NCI-H2196 treated with DMSO at 0.1 percent for 48 hours (cell line): ENCODE results near the gene HBG1.

Experiments
- DNase-seq: peaks from one replicate; lab custom pipeline; 2025; ENCODE audit not compliant: unreplicated experiment; lab: John Stamatoyannopoulos, UW

HBG1 gene

DNA sequence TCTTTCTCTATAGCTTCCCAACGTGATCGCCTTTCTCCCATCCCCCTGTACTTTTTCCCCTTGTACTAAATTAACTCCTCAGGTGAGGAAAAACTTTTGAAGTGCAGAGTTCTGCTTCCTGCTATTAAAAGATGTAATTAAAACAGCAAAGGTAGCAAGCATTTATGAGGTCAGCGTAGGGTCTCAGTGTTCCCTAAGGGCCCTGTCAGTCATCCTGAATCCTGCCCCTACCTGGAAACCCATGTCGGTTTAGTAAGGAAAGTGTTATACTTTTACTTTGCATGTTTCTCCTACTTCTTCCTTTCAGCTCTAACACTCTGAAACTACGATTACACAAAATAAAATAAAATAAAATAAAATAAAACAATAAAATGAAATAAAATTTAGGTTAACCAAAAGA is 21.5 kb downstream of the HBG1 start:
- DNase-seq: no peak

DNA sequence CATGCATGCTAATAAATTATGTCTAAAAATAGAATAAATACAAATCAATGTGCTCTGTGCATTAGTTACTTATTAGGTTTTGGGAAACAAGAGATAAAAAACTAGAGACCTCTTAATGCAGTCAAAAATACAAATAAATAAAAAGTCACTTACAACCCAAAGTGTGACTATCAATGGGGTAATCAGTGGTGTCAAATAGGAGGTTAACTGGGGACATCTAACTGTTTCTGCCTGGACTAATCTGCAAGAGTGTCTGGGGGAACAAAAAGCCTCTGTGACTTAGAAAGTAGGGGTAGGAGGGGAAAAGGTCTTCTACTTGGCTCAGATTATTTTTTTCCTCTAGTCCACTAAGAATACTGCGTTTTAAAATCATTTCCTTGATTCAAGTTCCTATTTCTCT is 22.0 kb downstream of the HBG1 start:
- no peak for DNase-seq

DNA sequence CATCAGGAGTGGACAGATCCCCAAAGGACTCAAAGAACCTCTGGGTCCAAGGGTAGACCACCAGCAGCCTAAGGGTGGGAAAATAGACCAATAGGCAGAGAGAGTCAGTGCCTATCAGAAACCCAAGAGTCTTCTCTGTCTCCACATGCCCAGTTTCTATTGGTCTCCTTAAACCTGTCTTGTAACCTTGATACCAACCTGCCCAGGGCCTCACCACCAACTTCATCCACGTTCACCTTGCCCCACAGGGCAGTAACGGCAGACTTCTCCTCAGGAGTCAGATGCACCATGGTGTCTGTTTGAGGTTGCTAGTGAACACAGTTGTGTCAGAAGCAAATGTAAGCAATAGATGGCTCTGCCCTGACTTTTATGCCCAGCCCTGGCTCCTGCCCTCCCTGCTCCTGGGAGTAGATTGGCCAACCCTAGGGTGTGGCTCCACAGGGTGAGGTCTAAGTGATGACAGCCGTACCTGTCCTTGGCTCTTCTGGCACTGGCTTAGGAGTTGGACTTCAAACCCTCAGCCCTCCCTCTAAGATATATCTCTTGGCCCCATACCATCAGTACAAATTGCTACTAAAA is 22.8 kb downstream of the HBG1 start, which contains the start of gene HBB:
HBB (minus strand) TSS at position 340 of the 579 bp plus-strand sequence; CDS start at position 290, 50 bp downstream.
- DNase-seq: no peak

DNA sequence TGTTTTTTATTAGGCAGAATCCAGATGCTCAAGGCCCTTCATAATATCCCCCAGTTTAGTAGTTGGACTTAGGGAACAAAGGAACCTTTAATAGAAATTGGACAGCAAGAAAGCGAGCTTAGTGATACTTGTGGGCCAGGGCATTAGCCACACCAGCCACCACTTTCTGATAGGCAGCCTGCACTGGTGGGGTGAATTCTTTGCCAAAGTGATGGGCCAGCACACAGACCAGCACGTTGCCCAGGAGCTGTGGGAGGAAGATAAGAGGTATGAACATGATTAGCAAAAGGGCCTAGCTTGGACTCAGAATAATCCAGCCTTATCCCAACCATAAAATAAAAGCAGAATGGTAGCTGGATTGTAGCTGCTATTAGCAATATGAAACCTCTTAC is 24.2 kb downstream of the HBG1 start:
- no peak for DNase-seq

DNA sequence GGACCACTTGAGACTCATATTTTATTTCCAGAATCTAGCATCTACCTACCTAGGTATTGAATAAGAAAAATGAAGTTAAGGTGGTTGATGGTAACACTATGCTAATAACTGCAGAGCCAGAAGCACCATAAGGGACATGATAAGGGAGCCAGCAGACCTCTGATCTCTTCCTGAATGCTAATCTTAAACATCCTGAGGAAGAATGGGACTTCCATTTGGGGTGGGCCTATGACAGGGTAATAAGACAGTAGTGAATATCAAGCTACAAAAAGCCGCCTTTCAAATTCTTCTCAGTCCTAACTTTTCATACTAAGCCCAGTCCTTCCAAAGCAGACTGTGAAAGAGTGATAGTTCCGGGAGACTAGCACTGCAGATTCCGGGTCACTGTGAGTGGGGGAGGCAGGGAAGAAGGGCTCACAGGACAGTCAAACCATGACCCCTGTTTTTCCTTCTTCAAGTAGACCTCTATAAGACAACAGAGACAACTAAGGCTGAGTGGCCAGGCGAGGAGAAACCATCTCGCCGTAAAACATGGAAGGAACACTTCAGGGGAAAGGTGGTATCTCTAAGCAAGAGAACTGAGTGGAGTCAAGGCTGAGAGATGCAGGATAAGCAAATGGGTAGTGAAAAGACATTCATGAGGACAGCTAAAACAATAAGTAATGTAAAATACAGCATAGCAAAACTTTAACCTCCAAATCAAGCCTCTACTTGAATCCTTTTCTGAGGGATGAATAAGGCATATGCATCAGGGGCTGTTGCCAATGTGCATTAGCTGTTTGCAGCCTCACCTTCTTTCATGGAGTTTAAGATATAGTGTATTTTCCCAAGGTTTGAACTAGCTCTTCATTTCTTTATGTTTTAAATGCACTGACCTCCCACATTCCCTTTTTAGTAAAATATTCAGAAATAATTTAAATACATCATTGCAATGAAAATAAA is 24.8 kb downstream of the HBG1 start:
- no peak for DNase-seq

DNA sequence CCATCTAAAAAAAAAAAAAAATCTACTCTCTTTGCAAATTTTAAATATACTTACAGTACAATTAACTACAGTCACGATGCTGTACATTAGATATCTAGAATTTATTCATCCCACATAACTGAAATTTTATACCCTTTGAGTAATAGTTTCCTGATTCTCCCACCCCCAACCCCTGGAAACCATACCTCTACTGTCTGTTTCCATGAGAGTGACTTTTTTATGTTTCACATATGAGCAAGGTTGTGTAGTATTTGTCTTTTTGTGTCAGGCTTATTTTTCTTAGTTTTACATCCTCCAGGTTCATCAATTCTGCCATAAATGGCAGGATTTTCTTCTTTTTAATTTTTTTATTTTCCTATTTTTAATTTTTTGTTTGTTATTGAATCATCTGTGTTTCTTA is 26.0 kb downstream of the HBG1 start:
- no peak for DNase-seq

DNA sequence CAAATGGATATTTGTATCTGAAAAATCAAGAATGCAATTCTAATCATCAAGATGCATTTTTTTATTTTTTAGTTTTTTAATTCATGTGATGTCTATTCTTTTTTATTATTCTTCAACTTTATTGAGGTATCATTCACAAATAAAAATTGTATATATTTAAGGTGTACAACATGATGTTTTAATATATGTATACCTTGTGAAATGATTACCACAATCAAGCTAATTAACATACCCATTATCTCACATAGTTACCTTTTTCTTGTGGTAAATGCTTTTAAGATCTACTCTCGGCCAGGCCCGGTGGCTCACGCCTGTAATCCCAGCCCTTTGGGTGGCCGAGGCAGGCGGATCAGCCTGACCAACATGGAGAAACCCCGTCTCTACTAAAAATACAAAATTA is 26.5 kb downstream of the HBG1 start:
- no peak for DNase-seq

DNA sequence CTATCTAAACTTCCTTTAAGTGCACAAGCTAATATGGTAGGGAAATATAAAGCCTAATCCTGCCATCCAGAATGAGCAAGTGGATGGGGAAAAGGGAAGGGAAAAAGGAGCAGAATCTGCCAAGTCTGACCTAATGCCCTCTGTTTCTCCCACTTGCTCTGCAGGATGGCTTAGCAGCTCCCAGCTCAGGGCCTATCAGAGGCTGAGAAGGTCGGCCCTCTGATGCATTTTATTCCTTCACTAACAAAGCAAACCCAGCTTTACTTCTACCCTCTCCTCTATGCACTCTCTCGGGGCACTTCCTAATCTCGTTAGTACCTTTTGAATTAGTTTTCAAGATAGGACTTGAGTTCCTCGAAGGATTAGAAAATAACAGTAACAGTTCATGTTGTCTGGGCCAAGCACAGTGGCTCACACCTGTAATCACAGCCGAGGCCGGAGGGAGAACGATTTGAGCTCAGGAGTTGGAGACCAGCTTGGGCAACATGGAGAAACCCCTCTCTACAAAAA is 39.2 kb downstream of the HBG1 start:
- DNase-seq: no peak

DNA sequence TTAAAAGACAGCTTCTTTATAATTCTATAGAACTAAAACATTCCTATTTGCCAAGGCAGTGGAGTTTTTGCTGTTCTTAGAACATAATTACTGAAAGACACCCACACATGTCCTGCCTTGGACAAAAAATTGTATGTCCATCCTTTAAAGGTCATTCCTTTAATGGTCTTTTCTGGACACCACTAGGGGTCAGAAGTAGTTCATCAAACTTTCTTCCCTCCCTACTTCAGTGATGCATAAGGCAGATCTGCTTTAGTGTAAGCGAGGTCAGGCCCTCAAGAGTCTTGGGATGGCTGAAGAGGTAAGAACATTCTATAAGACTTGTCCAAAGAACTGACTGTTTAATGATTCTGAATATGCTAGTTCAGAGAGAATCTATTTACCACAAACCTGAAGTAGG is 44.9 kb downstream of the HBG1 start:
- no peak for DNase-seq

DNA sequence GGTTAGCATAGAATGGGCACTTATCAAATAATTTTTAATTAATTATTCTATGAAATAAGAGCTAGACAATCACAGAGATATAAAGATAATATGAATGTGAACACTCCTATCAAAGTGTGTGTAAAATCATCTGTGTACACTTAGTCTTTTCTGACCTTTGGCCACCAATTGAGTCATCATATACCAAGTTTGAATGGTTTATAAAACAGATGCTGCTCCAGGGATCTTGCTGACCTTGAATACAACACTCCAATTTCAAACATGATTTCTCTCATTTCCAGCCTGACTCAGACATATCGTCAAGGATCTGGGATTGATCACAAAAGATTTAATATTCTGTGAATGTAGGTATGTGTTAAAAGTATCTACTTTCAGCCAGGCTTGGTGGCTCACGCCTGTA is 46.3 kb downstream of the HBG1 start:
- no peak for DNase-seq

DNA sequence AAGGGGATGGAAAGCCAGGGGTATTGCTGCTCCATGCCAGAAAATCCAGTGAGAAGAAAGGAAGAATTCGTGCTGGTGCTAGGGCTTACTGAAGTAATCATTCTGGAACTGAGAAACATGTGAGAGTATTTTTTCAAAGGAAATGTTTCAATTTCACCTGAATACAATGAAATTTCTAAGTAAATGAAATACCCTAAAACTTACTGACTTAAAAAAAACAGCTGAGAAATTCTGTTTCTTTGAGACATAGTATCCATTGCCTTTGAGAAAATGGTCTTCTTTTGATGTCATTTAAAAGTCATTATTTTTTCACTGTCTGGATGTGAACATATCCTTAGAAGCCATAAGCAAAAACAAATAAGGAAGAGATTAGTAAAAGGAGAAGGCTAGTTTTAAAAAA is 49.1 kb downstream of the HBG1 start, which contains the start of gene OR51V1:
OR51V1 (minus strand) TSS at position 101 of the 400 bp plus-strand sequence; CDS start at position 101, 0 bp downstream.
- DNase-seq: no peak

DNA sequence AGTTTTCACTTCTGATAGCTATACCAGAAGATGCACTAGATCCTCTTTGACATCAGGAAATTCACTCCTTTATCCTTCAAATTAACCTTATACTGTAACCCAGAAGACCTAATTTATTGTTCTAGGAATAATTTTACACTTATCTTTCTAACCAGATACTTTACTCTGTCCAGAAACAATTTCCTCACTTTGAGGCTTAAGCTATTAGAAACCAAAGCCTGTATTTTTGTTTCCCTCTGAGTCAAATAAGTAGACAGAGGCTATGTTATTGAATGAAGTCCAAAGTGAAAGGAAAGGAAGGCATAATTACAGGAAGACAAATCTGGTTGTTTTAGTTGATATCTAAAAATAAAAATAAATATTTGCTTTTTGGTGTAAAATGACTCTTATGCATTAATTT is 51.4 kb downstream of the HBG1 start:
- DNase-seq: no peak
